ENCODE measurements around the gene ARMC3. TPM values are rescaled to one million over a fixed set of nuclear protein-coding genes. Genes with fewer than 3 reads are reported as not detected.

Gene ARMC3
- total RNA-seq, 4 donors from 2014 or later, result 2.0 TPM; not detected in 3

GRCh38 chr10:23047201-23048050 lies 119.6 kb downstream of the ARMC3 start:
- no peak for TF ChIP-seq POLR2A (IDR thresholded peaks at IDR 0.05)
- TF ChIP-seq CTCF (IDR thresholded peaks at IDR 0.05), result no peak
- TF ChIP-seq POLR2AphosphoS5 (IDR thresholded peaks at IDR 0.05), result no peak
- no peak for DNase-seq (ENCODE audit: low spot score in 2 of 2)
- no peaks in the 10 kb centered on the region for H3K36me3 ChIP-seq
- H3K27ac ChIP-seq, result no peak overlapping the region
- no peaks in the 10 kb centered on the region for H3K4me1 ChIP-seq
- H3K27me3 ChIP-seq, result no peaks in the 10 kb centered on the region
- no peak overlapping the region for H3K4me3 ChIP-seq
- WGBS, result 58% methylated on average over 9 of the region's 9 CpGs
- no peaks in the 10 kb centered on the region for H3K9me3 ChIP-seq

GRCh38 chr10:23048191-23048590 lies 120.3 kb downstream of the ARMC3 start:
- Histone ChIP-seq H3K9me3 (no peaks in the 10 kb centered on the region), H3K27ac (no peak overlapping the region), H3K36me3 (no peaks in the 10 kb centered on the region), H3K4me1 (peaks cover 3% of the 10 kb centered on the region), H3K27me3 (no peaks in the 10 kb centered on the region), H3K4me3 (no peak overlapping the region)
- 95% methylated on average over 4 of the region's 4 CpGs for WGBS
- TF ChIP-seq CTCF (IDR thresholded peaks at IDR 0.05), result no peak
- no peak for TF ChIP-seq POLR2AphosphoS5 (IDR thresholded peaks at IDR 0.05)
- TF ChIP-seq EP300 (IDR thresholded peaks at IDR 0.05), result no peak
- TF ChIP-seq POLR2A (IDR thresholded peaks at IDR 0.05), result no peak
- no peak for DNase-seq (ENCODE audit: low spot score in 2 of 2)

GRCh38 chr10:23051278-23051677 lies 123.4 kb downstream of the ARMC3 start:
- peaks cover 4% of the 10 kb centered on the region for H3K27me3 ChIP-seq
- TF ChIP-seq POLR2A (IDR thresholded peaks at IDR 0.05) (no peak), POLR2AphosphoS5 (IDR thresholded peaks at IDR 0.05) (no peak), CTCF (IDR thresholded peaks at IDR 0.05) (no peak), EP300 (IDR thresholded peaks at IDR 0.05) (no peak)
- H3K4me3 ChIP-seq, result no peak overlapping the region
- WGBS, result 93% methylated on average over 3 of the region's 3 CpGs
- H3K9me3 ChIP-seq, result no peaks in the 10 kb centered on the region
- peaks cover 3% of the 10 kb centered on the region for H3K4me1 ChIP-seq
- H3K36me3 ChIP-seq, result no peaks in the 10 kb centered on the region
- no peak overlapping the region for H3K27ac ChIP-seq
- DNase-seq (ENCODE audit: low spot score in 2 of 2), result no peak

- Histone ChIP-seq H3K27ac (no peak overlapping the region), H3K4me3 (no peak overlapping the region), H3K36me3 (no peaks in the 10 kb centered on the region), H3K9me3 (no peaks in the 10 kb centered on the region), H3K27me3 (peaks cover 4% of the 10 kb centered on the region), H3K4me1 (peaks cover 3% of the 10 kb centered on the region)
- no peak for DNase-seq (ENCODE audit: low spot score in 2 of 2)
- WGBS, result 89% methylated on average over 5 of the region's 5 CpGs
- TF ChIP-seq CTCF (IDR thresholded peaks at IDR 0.05) (no peak), POLR2A (IDR thresholded peaks at IDR 0.05) (no peak), EP300 (IDR thresholded peaks at IDR 0.05) (no peak), POLR2AphosphoS5 (IDR thresholded peaks at IDR 0.05) (no peak)
These were observed 124.0 kb downstream of the ARMC3 start for GRCh38 chr10:23051855-23052331.

- Histone ChIP-seq H3K27ac (no peak overlapping the region), H3K4me1 (peaks cover 3% of the 10 kb centered on the region), H3K27me3 (peaks cover 4% of the 10 kb centered on the region), H3K4me3 (no peak overlapping the region), H3K9me3 (no peaks in the 10 kb centered on the region), H3K36me3 (no peaks in the 10 kb centered on the region)
- 33% methylated on average over 1 of the region's 1 CpG for WGBS
- TF ChIP-seq POLR2AphosphoS5 (IDR thresholded peaks at IDR 0.05), result no peak
- TF ChIP-seq EP300 (IDR thresholded peaks at IDR 0.05), result no peak
- no peak for TF ChIP-seq POLR2A (IDR thresholded peaks at IDR 0.05)
- no peak for TF ChIP-seq CTCF (IDR thresholded peaks at IDR 0.05)
- no peak for DNase-seq (ENCODE audit: low spot score in 2 of 2)
These were observed 125.2 kb downstream of the ARMC3 start for GRCh38 chr10:23053036-23053435.

All from suprapubic skin (tissue), 4 donors.